ENCODE data around the gene ZEB2. TPM values are rescaled to one million over a fixed set of nuclear protein-coding genes. Genes with fewer than 3 reads are reported as not detected.
A peak's percentile ranks its signal among the peaks of the same experiment; 100 is the strongest.

The ZEB2 gene
- total and polyA plus RNA-seq, 12 donors, result 29.0 to 226 (median 142) TPM

GRCh38 chr2:144481666-144482065 lies 38.3 kb downstream of the ZEB2 start:
- intact Hi-C loops (cut with DNase I), result no loop called here
- Histone ChIP-seq H3K27me3 (no peaks in the 10 kb centered on the region), H3K4me3 (no peak overlapping the region), H3K9me3 (replicated peaks in 1 of 3) (no peaks in the 10 kb centered on the region), H3K27ac (peak overlapping the region in 3 of 5 donors; percentile 27 to 49 (median 38)), H3K36me3 (replicated peaks in 1 of 2) (peaks cover 0 to 6% of the 10 kb centered on the region in 2 donors), H3K4me1 (replicated peaks in 1 of 2) (peaks cover 44 to 90% of the 10 kb centered on the region in 2 donors)
- TF ChIP-seq CTCF (IDR thresholded peaks at IDR 0.05) (no peak), POLR2A (IDR thresholded peaks at IDR 0.05) (no peak)
- DNase-seq, result no peak
- 62 to 78% (median 68%) methylated on average over 4 of the region's 4 CpGs for WGBS, 4 donors

- intact Hi-C loops (cut with DNase I), result no loop called here
- Histone ChIP-seq H3K4me1 (replicated peaks in 1 of 2) (peaks cover 44 to 93% of the 10 kb centered on the region in 2 donors), H3K9me3 (replicated peaks in 1 of 3) (no peaks in the 10 kb centered on the region), H3K36me3 (replicated peaks in 1 of 2) (peaks cover 0 to 6% of the 10 kb centered on the region in 2 donors), H3K4me3 (no peak overlapping the region), H3K27me3 (no peaks in the 10 kb centered on the region), H3K27ac (peak overlapping the region in 4 of 5 donors; percentile 27 to 49 (median 42))
- no peak for DNase-seq
- 65 to 78% (median 72%) methylated on average over 6 of the region's 6 CpGs for WGBS, 4 donors
- no peak for TF ChIP-seq CTCF (IDR thresholded peaks at IDR 0.05)
- TF ChIP-seq POLR2A (IDR thresholded peaks at IDR 0.05), result no peak
Measured at GRCh38 chr2:144481109-144481508, 38.8 kb downstream of the ZEB2 start.

- Histone ChIP-seq H3K27ac (peak overlapping the region in 2 of 5 donors; percentile 49 to 70), H3K27me3 (no peaks in the 10 kb centered on the region), H3K9me3 (replicated peaks in 1 of 3) (no peaks in the 10 kb centered on the region), H3K36me3 (replicated peaks in 1 of 2) (peaks cover 0 to 6% of the 10 kb centered on the region in 2 donors), H3K4me1 (replicated peaks in 1 of 2) (peaks cover 44 to 95% of the 10 kb centered on the region in 2 donors), H3K4me3 (no peak overlapping the region)
- DNase-seq, result no peak
- intact Hi-C loops (cut with DNase I), result no loop called here
- no peak for TF ChIP-seq CTCF (IDR thresholded peaks at IDR 0.05)
- TF ChIP-seq POLR2A (IDR thresholded peaks at IDR 0.05), result no peak
- WGBS, 4 donors, result 86 to 96% (median 89%) methylated on average over 1 of the region's 1 CpG
Measured at GRCh38 chr2:144480285-144480684, 39.6 kb downstream of the ZEB2 start.

- H3K9me3 ChIP-seq (replicated peaks in 1 of 3), result no peaks in the 10 kb centered on the region
- no peak for TF ChIP-seq CTCF (IDR thresholded peaks at IDR 0.05)
- TF ChIP-seq POLR2A (IDR thresholded peaks at IDR 0.05), result no peak
- WGBS, 4 donors, result 51 to 56% (median 53%) methylated on average over 7 to 8 of the region's 8 CpGs
- H3K4me1 ChIP-seq (replicated peaks in 1 of 2), result peaks cover 42 to 95% of the 10 kb centered on the region in 2 donors
- intact Hi-C loops (cut with DNase I), result no loop called here
- H3K27ac ChIP-seq, result peak overlapping the region in 3 of 5 donors; percentile 46 to 70 (median 49)
- H3K4me3 ChIP-seq, result no peak overlapping the region
- no peaks in the 10 kb centered on the region for H3K27me3 ChIP-seq
- H3K36me3 ChIP-seq (replicated peaks in 1 of 2), result peaks cover 0 to 6% of the 10 kb centered on the region in 2 donors
- no peak for DNase-seq
Measured at GRCh38 chr2:144479659-144480058, 40.3 kb downstream of the ZEB2 start.

Data from adrenal gland (tissue), 12 donors.